H1 (cell line): ENCODE data around the gene DYNLT2B. TPM values are rescaled to one million over a fixed set of nuclear protein-coding genes. Genes with fewer than 3 reads are reported as not detected.

Source experiments
- CTCF ChIA-PET: fragments of 300-600 bp; sonication (Branson Sonifier 250); formaldehyde crosslinking; loops from one replicate; lab custom pipeline; 2021; ENCODE audit not compliant: partially characterized antibody; lab: Charles Lee
- POLR2A ChIA-PET: fragments of 300-600 bp; sonication (Branson Sonifier 250); formaldehyde crosslinking; loops from one replicate; lab custom pipeline; 2021; ENCODE audit warnings: inconsistent platforms; ENCODE audit not compliant: partially characterized antibody; lab: Charles Lee
- DNase-seq, 2 experiments: peaks; one replicate each; pipeline versions ENCODE4 v3.0.0 to v3.0.0-alpha.2; 2010 to 2022; ENCODE audit warnings: low spot score in 2 of 2, low read depth in 1 of 2, mixed read lengths in 1 of 2
- FAIRE-seq: peaks from 2 replicates; lab custom pipeline; 2011; peaks lifted over from hg19 to GRCh38; lab: Jason Lieb, UNC
- H2AFZ ChIP-seq: 2 replicates; pipeline ENCODE4 v1.8.1; 2012; ENCODE audit warnings: low read length, inconsistent platforms
- H2AK5ac ChIP-seq: 2 replicates; pipeline ENCODE4 v1.6.1; 2013; ENCODE audit warnings: low read depth, low read length
- H2BK120ac ChIP-seq: replicated peaks from 2 replicates; pipeline ENCODE3; 2013; ENCODE audit warnings: low read depth, low read length, inconsistent platforms
- H2BK12ac ChIP-seq: 2 replicates; pipeline ENCODE4 v1.6.1; 2013; ENCODE audit warnings: low read depth, low read length
- H2BK15ac ChIP-seq: 2 replicates; pipeline ENCODE4 v1.6.1; 2013; ENCODE audit warnings: low read length
- H2BK20ac ChIP-seq: 2 replicates; pipeline ENCODE4 v1.6.1; 2013; ENCODE audit warnings: low read length
- H2BK5ac ChIP-seq: 2 replicates; pipeline ENCODE4 v1.6.1; 2013; ENCODE audit warnings: low read depth, low read length
- H3K14ac ChIP-seq: 2 replicates; pipeline ENCODE4 v1.6.1; 2013; ENCODE audit warnings: inconsistent platforms; ENCODE audit not compliant: insufficient read length
- H3K18ac ChIP-seq: 2 replicates; pipeline ENCODE4 v1.6.1; 2013; ENCODE audit warnings: low read length; ENCODE audit errors: extremely low read depth
- H3K23ac ChIP-seq: 2 replicates; pipeline ENCODE4 v1.6.1; 2013; ENCODE audit warnings: inconsistent platforms; ENCODE audit not compliant: insufficient read length
- H3K23me2 ChIP-seq: 2 replicates; pipeline ENCODE4 v1.6.1; 2013; ENCODE audit warnings: low read depth, low read length
- H3K27ac ChIP-seq: 2 replicates; pipeline ENCODE4 v1.6.1; 2011; ENCODE audit warnings: low read depth, low read length, inconsistent platforms
- H3K27me3 ChIP-seq, 4 experiments: replicated peaks in 1 of 4; 1 replicate in 1 of 4; 2 replicates in 3 of 4; pipeline versions ENCODE4 v1.6.1 to v1.8.1; 2011 to 2013; ENCODE audit warnings: low read length in 3 of 4, mild to moderate bottlenecking in 3 of 4, inconsistent platforms in 2 of 4, mixed read lengths in 2 of 4, moderate library complexity in 1 of 4; ENCODE audit not compliant: control insufficient read depth in 3 of 4, insufficient read depth in 3 of 4; ENCODE audit errors: extremely low read depth in 1 of 4
- H3K36me3 ChIP-seq, 4 experiments: 2 replicates each; pipeline versions ENCODE4 v1.6.1 to v1.8.1; 2011 to 2013; ENCODE audit warnings: mild to moderate bottlenecking in 4 of 4, low read length in 3 of 4, moderate library complexity in 2 of 4, control low read depth in 1 of 4, inconsistent platforms in 1 of 4; ENCODE audit not compliant: insufficient read depth in 4 of 4, control insufficient read depth in 2 of 4
- H3K4ac ChIP-seq: replicated peaks from 2 replicates; pipeline ENCODE3; 2013; ENCODE audit warnings: low read length, low read depth, mixed read lengths, inconsistent platforms; ENCODE audit not compliant: insufficient read length
- H3K4me1 ChIP-seq, 4 experiments: replicated peaks in 1 of 4; 1 replicate in 1 of 4; 2 replicates in 3 of 4; pipeline versions ENCODE4 v1.6.1 to v1.8.1; 2011 to 2013; ENCODE audit warnings: low read length in 3 of 4, inconsistent platforms in 2 of 4, mixed read lengths in 1 of 4; ENCODE audit not compliant: insufficient read depth in 4 of 4, control insufficient read depth in 3 of 4
- H3K4me2 ChIP-seq, 2 experiments: 2 replicates each; pipeline versions ENCODE4 v1.6.1 to v1.8.1; 2011 to 2013; ENCODE audit warnings: low read depth in 2 of 2, low read length in 2 of 2, control low read depth in 1 of 2, inconsistent platforms in 1 of 2, mild to moderate bottlenecking in 1 of 2; ENCODE audit not compliant: insufficient read depth in 1 of 2
- H3K4me3 ChIP-seq, 4 experiments: fragments of 200-600, 300-600 bp in 1 of 4; sonication (generic), shearing (Covaris generic), sonication (Bioruptor Twin) in 1 of 4; 2 replicates each; pipeline versions ENCODE4 v1.5.1 to v1.8.1; 2011 to 2016; ENCODE audit warnings: low read length in 4 of 4, low read depth in 3 of 4, control low read depth in 2 of 4, inconsistent platforms in 2 of 4, mild to moderate bottlenecking in 2 of 4, mixed read lengths in 1 of 4, moderate library complexity in 1 of 4; ENCODE audit not compliant: insufficient read depth in 2 of 4; ENCODE audit errors: extremely low read depth in 1 of 4
- H3K56ac ChIP-seq: replicated peaks from 2 replicates; pipeline ENCODE3; 2013; ENCODE audit warnings: low read depth, mild to moderate bottlenecking, mixed read lengths, low read length, inconsistent platforms; ENCODE audit not compliant: insufficient read length
- H3K79me1 ChIP-seq: 2 replicates; pipeline ENCODE4 v1.6.1; 2013; ENCODE audit warnings: low read depth, low read length, control low read depth
- H3K79me2 ChIP-seq, 2 experiments: 2 replicates each; pipeline versions ENCODE4 v1.6.1 to v1.8.1; 2012 to 2013; ENCODE audit warnings: low read length in 2 of 2, mild to moderate bottlenecking in 2 of 2, inconsistent platforms in 1 of 2; ENCODE audit not compliant: insufficient read depth in 2 of 2, control insufficient read depth in 1 of 2
- H3K9ac ChIP-seq, 4 experiments: replicated peaks in 1 of 4; 1 replicate in 1 of 4; 2 replicates in 3 of 4; pipeline versions ENCODE4 v1.6.1 to v1.8.1; 2011 to 2013; ENCODE audit warnings: low read depth in 3 of 4, low read length in 3 of 4, control low read depth in 2 of 4, mild to moderate bottlenecking in 2 of 4, moderate library complexity in 2 of 4, inconsistent platforms in 1 of 4; ENCODE audit errors: extremely low read depth in 1 of 4
- H3K9me3 ChIP-seq, 2 experiments: 2 replicates each; pipeline versions ENCODE4 v1.6.1 to v1.8.1; 2012 to 2013; ENCODE audit warnings: mild to moderate bottlenecking in 2 of 2, moderate library complexity in 2 of 2, control low read depth in 1 of 2, inconsistent platforms in 1 of 2, low read depth in 1 of 2, low read length in 1 of 2, mixed read lengths in 1 of 2; ENCODE audit not compliant: insufficient read depth in 2 of 2
- H4K20me1 ChIP-seq, 2 experiments: replicated peaks in 1 of 2; 2 replicates each; pipeline versions ENCODE3 to v1.8.1; 2011 to 2013; ENCODE audit warnings: inconsistent platforms in 2 of 2, low read length in 2 of 2, mild to moderate bottlenecking in 1 of 2; ENCODE audit not compliant: insufficient read depth in 2 of 2, control insufficient read depth in 1 of 2
- H4K5ac ChIP-seq: 2 replicates; pipeline ENCODE4 v1.6.1; 2013; ENCODE audit warnings: low read length, low read depth, mixed read lengths, inconsistent platforms; ENCODE audit not compliant: insufficient read length
- H4K8ac ChIP-seq: 2 replicates; pipeline ENCODE4 v1.8.0; 2013; ENCODE audit warnings: mild to moderate bottlenecking, moderate library complexity, low read length, inconsistent platforms; ENCODE audit not compliant: insufficient read depth; ENCODE audit errors: extremely low read depth
- H4K91ac ChIP-seq: replicated peaks from 2 replicates; pipeline ENCODE3; 2013; ENCODE audit warnings: low read length, mixed read lengths, inconsistent platforms; ENCODE audit not compliant: insufficient read length
- RNF2 ChIP-seq: fragments of 200-900, 300-1000 bp; sonication (generic); IDR thresholded peaks from 2 replicates; pipeline ENCODE4 v1.7.1; 2016; ENCODE audit warnings: borderline replicate concordance, low read depth, mild to moderate bottlenecking, antibody characterized with exemption, low read length; ENCODE audit not compliant: poor library complexity, severe bottlenecking; ENCODE audit errors: missing control alignments
- WGBS, 2 experiments: shearing (Covaris generic) in 1 of 2; methylation state at CpG; one replicate each; pipeline versions ENCODE4 v1.1.6 to v1.1.7; 2013 to 2015; ENCODE audit warnings: low lambda C conversion rate in 2 of 2, mixed read lengths in 2 of 2, inconsistent platforms in 1 of 2, low coverage in 1 of 2, missing lambda C conversion rate in 1 of 2; ENCODE audit not compliant: insufficient replicate concordance in 2 of 2, insufficient coverage in 1 of 2, insufficient read length in 1 of 2; ENCODE audit errors: extremely low coverage in 1 of 2, missing lambda C conversion rate in 1 of 2; 5-methylcytosine and 5-hydroxymethylcytosine counted together
- polyA plus RNA-seq, 7 experiments: library from polyadenylated mRNA; depleted of rRNA in 3 of 7; stranded (reverse) in 5 of 7; unstranded in 2 of 7; fragments of >200 nt in 5 of 7; fragments of 200-250 nt in 2 of 7; gene quantifications; 1 replicate in 5 of 7; 2 replicates in 1 of 7; 4 replicates in 1 of 7; pipeline versions ENCODE4 v1.2.1 to v1.2.3, GENCODE V29; 2011 to 2013; ENCODE audit warnings: missing spikeins in 2 of 7, mixed read lengths in 2 of 7
- total RNA-seq: library from RNA; stranded (reverse); fragmentation: NEBNext Ultra II Directional; extraction: Animal tissue kit (Norgen Biotek cat#: 25700); gene quantifications from 2 replicates; pipeline ENCODE4 v1.2.1, GENCODE V29; 2021

Gene DYNLT2B
- total and polyA plus RNA-seq, 2 of the 8 experiments (the other 6 are each of a cell fraction or from before 2014, with no cell fraction given) = 10.9 to 22.2 TPM

- no peak overlapping the region for H2BK20ac ChIP-seq
- no peak overlapping the region for H3K27ac ChIP-seq
- no peak overlapping the region for H2BK12ac ChIP-seq
- no peak overlapping the region for H2BK15ac ChIP-seq
- H4K20me1 ChIP-seq = peaks cover 0 to 2% of the 10 kb centered on the region in 2 experiments
- H3K79me2 ChIP-seq = no peaks in the 10 kb centered on the region
- H2AFZ ChIP-seq = no peak overlapping the region
- no peak overlapping the region for H3K4me3 ChIP-seq
- H2BK5ac ChIP-seq = no peak overlapping the region
- H2BK120ac ChIP-seq = no peak overlapping the region
- no peaks in the 10 kb centered on the region for H3K79me1 ChIP-seq
- peaks cover 4 to 53% (median 11%) of the 10 kb centered on the region in 4 experiments; a peak in 7 of 8 replicates for H3K36me3 ChIP-seq
- no peaks in the 10 kb centered on the region for H3K9me3 ChIP-seq
- WGBS, 2 experiments = 91% methylated on average over 4 of the region's 4 CpGs; no CpG with 5 or more reads in 1 of the 2 experiments
- H3K14ac ChIP-seq = no peak overlapping the region
- no peak overlapping the region for H3K9ac ChIP-seq
- no peak for DNase-seq
- no peaks in the 10 kb centered on the region for H3K27me3 ChIP-seq
- no peak overlapping the region for H4K91ac ChIP-seq
- no peak overlapping the region for H3K4ac ChIP-seq
- no peak overlapping the region for H3K4me2 ChIP-seq
- no peak overlapping the region for H2AK5ac ChIP-seq
- H3K56ac ChIP-seq = no peak overlapping the region
- no peak overlapping the region for H4K8ac ChIP-seq
- no peaks in the 10 kb centered on the region for H3K4me1 ChIP-seq
- no peak for FAIRE-seq
- no peak overlapping the region for H4K5ac ChIP-seq
- no peaks in the 10 kb centered on the region for H3K23me2 ChIP-seq
- H3K18ac ChIP-seq = no peak overlapping the region
- POLR2A ChIA-PET = interaction anchor here (0.6 kb wide), 1 partner anchor 9 kb away, joined by 3 read pairs; no protein-coding TSS in a partner anchor
- H3K23ac ChIP-seq = no peak overlapping the region
- CTCF ChIA-PET = interaction anchor here (1.1 kb wide), 1 partner anchor 18 kb away, joined by 3 read pairs; no protein-coding TSS in a partner anchor
- no peak for TF ChIP-seq RNF2
Observed at GRCh38 chr3:196365736-196366135, 47.7 kb upstream of the DYNLT2B start.
